GM12874 (cell line): ENCODE results near the gene MBOAT7.

Source experiments
- CTCF ChIP-seq: IDR thresholded peaks from 2 replicates; pipeline ENCODE4 v1.5.1; 2011; ENCODE audit warnings: low read depth, mild to moderate bottlenecking, control low read depth, low read length, moderate library complexity; ENCODE audit not compliant: insufficient read depth

The MBOAT7 gene

DNA sequence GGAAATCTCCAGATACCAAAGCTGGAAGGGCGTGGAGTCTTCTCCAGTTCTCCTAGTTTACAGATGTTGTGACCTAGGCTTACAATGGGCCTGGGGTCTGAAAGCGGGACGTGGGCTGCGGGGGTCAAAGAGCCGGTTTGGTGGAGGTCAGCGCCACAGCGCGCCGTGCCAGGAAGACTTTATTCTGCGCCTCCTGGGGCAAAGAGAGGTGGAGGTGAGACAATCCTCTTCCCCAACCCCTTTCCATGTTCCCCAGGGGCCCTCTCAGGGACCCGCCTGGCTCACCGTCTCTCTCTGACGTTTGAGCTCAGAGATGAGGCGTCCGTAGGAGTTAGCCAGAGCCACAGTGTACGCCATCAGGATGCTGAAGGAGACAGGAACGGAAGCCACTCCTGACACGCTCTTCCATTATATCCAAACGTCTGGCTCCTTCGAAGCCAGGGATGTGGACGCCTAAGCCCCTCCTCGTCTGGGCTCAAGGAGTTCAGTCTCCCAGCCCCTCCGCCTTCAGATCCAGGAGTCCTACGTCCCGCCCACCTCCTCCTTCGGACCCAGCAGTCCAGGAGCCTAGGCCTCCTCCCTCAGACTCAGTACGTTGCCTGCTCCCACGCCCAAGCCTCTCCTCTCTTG is 29.1 kb downstream of the MBOAT7 start:
- TF ChIP-seq CTCF = no peak

DNA sequence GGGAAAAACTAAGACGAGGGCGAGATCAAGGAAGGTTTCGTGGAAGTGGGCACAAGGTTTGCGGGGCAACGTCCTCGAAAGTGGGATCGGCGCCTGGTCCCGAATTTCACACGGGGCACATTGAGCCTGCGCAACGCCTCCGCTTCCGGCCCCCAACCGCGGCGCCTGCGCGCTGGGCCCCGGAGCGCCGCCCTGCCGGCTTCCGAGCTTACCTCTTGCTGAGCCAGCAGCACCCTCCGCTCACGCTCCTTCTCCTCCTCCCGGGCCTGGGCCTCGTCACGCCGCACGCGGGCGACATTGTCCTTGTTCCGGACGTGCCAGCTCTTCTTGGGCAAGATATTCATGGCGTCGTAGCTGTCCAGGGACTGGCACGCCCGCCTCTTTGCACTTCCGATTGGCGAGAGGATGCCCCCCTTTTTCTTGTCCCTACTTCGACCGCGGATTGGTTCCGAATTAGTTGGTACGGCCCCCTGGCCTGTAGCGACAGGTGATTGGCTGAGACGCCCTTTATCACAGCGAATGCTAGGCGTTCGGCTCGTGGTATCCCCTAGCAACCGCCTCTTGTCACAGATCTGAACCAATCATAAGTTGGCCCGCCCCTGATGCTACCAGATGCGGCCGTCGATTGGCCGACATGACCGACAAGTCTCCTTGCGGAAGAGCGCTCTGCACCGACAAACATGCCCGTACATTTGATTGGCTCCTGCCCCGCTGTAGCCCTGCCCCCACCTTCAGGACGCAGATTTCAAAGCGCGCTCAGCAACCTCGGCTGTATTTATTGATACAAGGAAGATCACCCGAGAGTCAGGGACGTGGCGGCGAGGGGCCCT is 29.8 kb downstream of the MBOAT7 start, which contains the start of gene LENG1:
Gene LENG1 (minus strand): TSS at position 370 of the 830 bp plus-strand sequence. CDS start 26 bp downstream, at position 344.
- TF ChIP-seq CTCF = peak; percentile 43

GRCh38 chr19:54158812-54159351 is 30.5 kb downstream of the MBOAT7 start:
- no peak for TF ChIP-seq CTCF

GRCh38 chr19:54156953-54157352 is 32.4 kb downstream of the MBOAT7 start:
- no peak for TF ChIP-seq CTCF

DNA sequence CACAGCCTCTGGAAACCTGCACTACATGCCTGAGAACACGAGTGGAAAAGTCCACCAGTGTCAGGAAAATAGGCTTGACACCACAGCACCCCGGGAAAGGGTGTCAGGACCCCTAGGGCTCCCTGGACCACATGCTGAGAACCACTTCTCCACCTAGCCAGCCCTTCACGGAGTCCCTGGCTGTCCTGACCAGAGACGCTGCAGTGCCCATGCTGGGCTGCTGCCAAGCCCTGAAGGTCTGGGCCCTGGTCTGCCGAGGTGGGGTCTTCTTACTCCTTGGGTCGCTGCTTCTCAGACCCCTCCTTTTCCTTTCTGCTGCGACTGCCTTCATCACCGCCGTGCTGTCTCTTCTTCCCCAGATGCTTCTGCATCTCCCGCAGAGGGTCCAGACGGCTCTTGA is 32.9 kb downstream of the MBOAT7 start:
- TF ChIP-seq CTCF = no peak

GRCh38 chr19:54155694-54156093 is 33.7 kb downstream of the MBOAT7 start:
- no peak for TF ChIP-seq CTCF

GRCh38 chr19:54154603-54155345 is 34.6 kb downstream of the MBOAT7 start:
- TF ChIP-seq CTCF = no peak
